Caco-2 (cell line): ENCODE results near the gene DSP. TPM values are rescaled to one million over a fixed set of nuclear protein-coding genes. Genes with fewer than 3 reads are reported as not detected.

Experiments used
- BruUV-seq: library from RNA; stranded (reverse); fragments of 400-500 nt; replicated peaks from 2 replicates; lab custom pipeline; 2021; lab: Mats Ljungman, UMichigan
- CTCF ChIA-PET: fragments of 300-600 bp; sonication (Branson Sonifier 250); formaldehyde crosslinking; loops from one replicate; lab custom pipeline; 2022; ENCODE audit warnings: antibody characterized with exemption; lab: Charles Lee
- POLR2A ChIA-PET: fragments of 300-600 bp; sonication (Branson Sonifier 250); formaldehyde crosslinking; loops from one replicate; lab custom pipeline; 2022; ENCODE audit warnings: antibody characterized with exemption; lab: Charles Lee
- DNase-seq, 2 experiments: peaks; one replicate each; pipeline versions ENCODE4 v3.0.0 to v3.0.0-alpha.2; 2020 to 2022
- H3K27me3 ChIP-seq: replicated peaks from 2 replicates; pipeline ENCODE4 v1.6.0; 2011; ENCODE audit warnings: low read length; ENCODE audit not compliant: control insufficient read depth, insufficient read depth
- H3K36me3 ChIP-seq: 2 replicates; pipeline ENCODE4 v1.5.1; 2011; ENCODE audit warnings: low read length; ENCODE audit not compliant: control insufficient read depth, insufficient read depth
- H3K4me1 ChIP-seq: fragments of 250-450 bp; sonication (Bioruptor Pico); 2 replicates; pipeline ENCODE4 v1.5.1; 2020; ENCODE audit warnings: mild to moderate bottlenecking
- H3K4me3 ChIP-seq: 2 replicates; pipeline ENCODE4 v1.5.1; 2011; ENCODE audit warnings: low read depth, mild to moderate bottlenecking, control low read depth, low read length
- H3K9me3 ChIP-seq: fragments of 250-450 bp; sonication (Bioruptor Pico); 2 replicates; pipeline ENCODE4 v1.5.1; 2020; ENCODE audit warnings: mild to moderate bottlenecking, moderate library complexity
- H3K27ac Mint-ChIP-seq: one replicate; pipeline ENCODE4 v1.8.0; 2022; ENCODE audit warnings: mixed read lengths; ENCODE audit not compliant: unreplicated experiment
- H3K27me3 Mint-ChIP-seq: one replicate; pipeline ENCODE4 v1.8.0; 2022; ENCODE audit warnings: mixed read lengths; ENCODE audit not compliant: insufficient read depth, unreplicated experiment
- H3K36me3 Mint-ChIP-seq: one replicate; pipeline ENCODE4 v1.8.0; 2022; ENCODE audit warnings: mild to moderate bottlenecking, mixed read lengths; ENCODE audit not compliant: insufficient read depth, unreplicated experiment
- H3K4me1 Mint-ChIP-seq: one replicate; pipeline ENCODE4 v1.8.0; 2022; ENCODE audit warnings: low read depth, mixed read lengths; ENCODE audit not compliant: unreplicated experiment
- H3K4me3 Mint-ChIP-seq: one replicate; pipeline ENCODE4 v1.8.0; 2022; ENCODE audit warnings: mild to moderate bottlenecking, moderate library complexity, mixed read lengths; ENCODE audit not compliant: unreplicated experiment
- H3K9me3 Mint-ChIP-seq: one replicate; pipeline ENCODE4 v1.8.0; 2022; ENCODE audit warnings: mixed read lengths; ENCODE audit not compliant: unreplicated experiment
- CTCF ChIP-seq, 2 experiments: fragments of 200-600 bp in 1 of 2; IDR thresholded peaks; 1 replicate in 1 of 2; 2 replicates in 1 of 2; pipeline versions ENCODE4 v1.5.1 to v1.8.0; 2011 to 2022; ENCODE audit warnings: antibody characterized with exemption in 1 of 2, control low read depth in 1 of 2, inconsistent platforms in 1 of 2, low read depth in 1 of 2, low read length in 1 of 2, mild to moderate bottlenecking in 1 of 2, moderate library complexity in 1 of 2; ENCODE audit not compliant: insufficient read depth in 1 of 2, severe bottlenecking in 1 of 2, unreplicated experiment in 1 of 2
- intact Hi-C: fragments of 100-400 bp; cut with micrococcal nuclease; formaldehyde crosslinking; loops from one replicate; pipeline ENCODE4 v1.10.0; 2022; ENCODE audit not compliant: unreplicated experiment
- total RNA-seq: library from RNA; stranded (reverse); gene quantifications from 2 replicates; pipeline ENCODE4 v1.2.3, GENCODE V29; 2022

The DSP gene
- total RNA-seq, 1 experiment from 2014 or later: 191 TPM

DNA sequence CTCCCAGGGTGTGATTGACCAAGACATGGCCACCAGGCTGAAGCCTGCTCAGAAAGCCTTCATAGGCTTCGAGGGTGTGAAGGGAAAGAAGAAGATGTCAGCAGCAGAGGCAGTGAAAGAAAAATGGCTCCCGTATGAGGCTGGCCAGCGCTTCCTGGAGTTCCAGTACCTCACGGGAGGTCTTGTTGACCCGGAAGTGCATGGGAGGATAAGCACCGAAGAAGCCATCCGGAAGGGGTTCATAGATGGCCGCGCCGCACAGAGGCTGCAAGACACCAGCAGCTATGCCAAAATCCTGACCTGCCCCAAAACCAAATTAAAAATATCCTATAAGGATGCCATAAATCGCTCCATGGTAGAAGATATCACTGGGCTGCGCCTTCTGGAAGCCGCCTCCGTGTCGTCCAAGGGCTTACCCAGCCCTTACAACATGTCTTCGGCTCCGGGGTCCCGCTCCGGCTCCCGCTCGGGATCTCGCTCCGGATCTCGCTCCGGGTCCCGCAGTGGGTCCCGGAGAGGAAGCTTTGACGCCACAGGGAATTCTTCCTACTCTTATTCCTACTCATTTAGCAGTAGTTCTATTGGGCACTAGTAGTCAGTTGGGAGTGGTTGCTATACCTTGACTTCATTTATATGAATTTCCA, 43.9 kb downstream of the DSP start:
- H3K4me1 ChIP-seq: peaks cover 24% of the 10 kb centered on the region
- DNase-seq: no peak
- no peaks in the 10 kb centered on the region for H3K9me3 Mint-ChIP-seq
- H3K36me3 Mint-ChIP-seq: peaks cover 62% of the 10 kb centered on the region
- H3K27me3 ChIP-seq: no peaks in the 10 kb centered on the region
- CTCF ChIA-PET: no interaction called here
- H3K27ac Mint-ChIP-seq: no peak overlapping the region
- H3K4me3 ChIP-seq: no peak overlapping the region
- no peak overlapping the region for H3K4me3 Mint-ChIP-seq
- no peaks in the 10 kb centered on the region for H3K9me3 ChIP-seq
- POLR2A ChIA-PET: no interaction called here
- peaks cover 5% of the 10 kb centered on the region for H3K36me3 ChIP-seq
- intact Hi-C loops: no loop called here
- TF ChIP-seq CTCF (IDR thresholded peaks at IDR 0.05; ENCODE audit: insufficient read depth in 1 of 2, low read depth in 1 of 2, low read length in 1 of 2, severe bottlenecking in 1 of 2, unreplicated experiment in 1 of 2): no peak
- H3K4me1 Mint-ChIP-seq: peaks cover 19% of the 10 kb centered on the region
- no TSS peak for BruUV-seq
- H3K27me3 Mint-ChIP-seq: no peaks in the 10 kb centered on the region

GRCh38 chr6:7587631-7588100, 46.2 kb downstream of the DSP start:
- H3K4me1 ChIP-seq: peaks cover 23% of the 10 kb centered on the region
- Mint-ChIP-seq H3K4me1 (peaks cover 39% of the 10 kb centered on the region), H3K9me3 (no peaks in the 10 kb centered on the region), H3K27ac (peak overlapping the region; percentile 55), H3K4me3 (no peak overlapping the region), H3K36me3 (peaks cover 70% of the 10 kb centered on the region), H3K27me3 (no peaks in the 10 kb centered on the region)
- ChIA-PET CTCF (no interaction called here), POLR2A (no interaction called here)
- peaks cover 5% of the 10 kb centered on the region for H3K36me3 ChIP-seq
- no peak for TF ChIP-seq CTCF (IDR thresholded peaks at IDR 0.05; ENCODE audit: insufficient read depth in 1 of 2, low read depth in 1 of 2, low read length in 1 of 2, severe bottlenecking in 1 of 2, unreplicated experiment in 1 of 2)
- H3K27me3 ChIP-seq: no peaks in the 10 kb centered on the region
- BruUV-seq: no TSS peak
- intact Hi-C loops: loop anchor here (1.0 kb wide), 1 partner anchor 49 kb away; no protein-coding TSS in a partner anchor
- no peaks in the 10 kb centered on the region for H3K9me3 ChIP-seq
- DNase-seq: peak; percentile 13 to 39
- no peak overlapping the region for H3K4me3 ChIP-seq

- H3K36me3 Mint-ChIP-seq: peaks cover 68% of the 10 kb centered on the region
These were observed 47.0 kb downstream of the DSP start for GRCh38 chr6:7588506-7588905.

More at GRCh38 chr6:7588506-7588905, 47.0 kb downstream of the DSP start:
- TF ChIP-seq CTCF (IDR thresholded peaks at IDR 0.05; ENCODE audit: insufficient read depth in 1 of 2, low read depth in 1 of 2, low read length in 1 of 2, severe bottlenecking in 1 of 2, unreplicated experiment in 1 of 2): no peak
- peaks cover 5% of the 10 kb centered on the region for H3K36me3 ChIP-seq
- intact Hi-C loops: no loop called here
- no TSS peak for BruUV-seq
- Mint-ChIP-seq H3K9me3 (no peaks in the 10 kb centered on the region), H3K27me3 (no peaks in the 10 kb centered on the region), H3K27ac (no peak overlapping the region), H3K4me1 (peaks cover 48% of the 10 kb centered on the region), H3K4me3 (no peak overlapping the region)
- no peak for DNase-seq
- H3K4me3 ChIP-seq: no peak overlapping the region
- POLR2A ChIA-PET: no interaction called here
- no peaks in the 10 kb centered on the region for H3K27me3 ChIP-seq
- H3K4me1 ChIP-seq: peaks cover 28% of the 10 kb centered on the region
- no peaks in the 10 kb centered on the region for H3K9me3 ChIP-seq
- CTCF ChIA-PET: no interaction called here
